ENCODE data around the gene FRS2. TPM values are rescaled to one million over a fixed set of nuclear protein-coding genes. Genes with fewer than 3 reads are reported as not detected.
"Not testable (repeated sequence)": the region's sequence is repeated elsewhere in the genome, so short reads cannot be mapped to it uniquely, and the experiment has no call there.

FRS2 gene
- total and polyA plus RNA-seq, 10 donors: 3.4 to 51.7 (median 26.5) TPM

DNA sequence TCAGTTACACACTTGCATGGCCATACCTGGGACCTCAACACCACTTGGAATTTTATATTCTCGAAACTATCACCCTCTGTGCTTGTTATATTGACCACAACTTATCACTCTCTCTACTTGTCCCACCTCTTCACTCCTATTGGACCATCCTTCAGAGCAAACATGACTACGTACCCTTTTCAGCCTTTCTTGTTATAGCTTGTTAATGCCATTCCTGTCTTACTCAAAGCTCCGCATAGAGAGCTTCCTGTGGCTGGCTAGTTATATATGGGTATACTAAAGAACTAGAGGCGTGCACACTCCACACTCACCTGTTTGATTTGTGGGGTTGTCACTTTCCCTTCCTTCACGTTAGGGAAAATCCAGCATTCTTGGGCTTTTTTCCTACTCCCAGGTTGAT, 26.3 kb upstream of the FRS2 start:
- no peaks in the 10 kb centered on the region for H3K36me3 ChIP-seq
- TF ChIP-seq POLR2AphosphoS5 (IDR thresholded peaks at IDR 0.05) (no peak), POLR2A (IDR thresholded peaks at IDR 0.05) (no peak)
- TF ChIP-seq, protein P1, sequence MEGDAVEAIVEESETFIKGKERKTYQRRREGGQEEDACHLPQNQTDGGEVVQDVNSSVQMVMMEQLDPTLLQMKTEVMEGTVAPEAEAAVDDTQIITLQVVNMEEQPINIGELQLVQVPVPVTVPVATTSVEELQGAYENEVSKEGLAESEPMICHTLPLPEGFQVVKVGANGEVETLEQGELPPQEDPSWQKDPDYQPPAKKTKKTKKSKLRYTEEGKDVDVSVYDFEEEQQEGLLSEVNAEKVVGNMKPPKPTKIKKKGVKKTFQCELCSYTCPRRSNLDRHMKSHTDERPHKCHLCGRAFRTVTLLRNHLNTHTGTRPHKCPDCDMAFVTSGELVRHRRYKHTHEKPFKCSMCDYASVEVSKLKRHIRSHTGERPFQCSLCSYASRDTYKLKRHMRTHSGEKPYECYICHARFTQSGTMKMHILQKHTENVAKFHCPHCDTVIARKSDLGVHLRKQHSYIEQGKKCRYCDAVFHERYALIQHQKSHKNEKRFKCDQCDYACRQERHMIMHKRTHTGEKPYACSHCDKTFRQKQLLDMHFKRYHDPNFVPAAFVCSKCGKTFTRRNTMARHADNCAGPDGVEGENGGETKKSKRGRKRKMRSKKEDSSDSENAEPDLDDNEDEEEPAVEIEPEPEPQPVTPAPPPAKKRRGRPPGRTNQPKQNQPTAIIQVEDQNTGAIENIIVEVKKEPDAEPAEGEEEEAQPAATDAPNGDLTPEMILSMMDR (IDR thresholded peaks at IDR 0.05 in 8 of 11, conservative IDR thresholded peaks at IDR 0.05 in 3 of 11): no peak
- H3K27ac ChIP-seq: no peak overlapping the region
- intact Hi-C loops (cut with DNase I; ENCODE audit: low total_unique reads): no loop called here
- no peaks in the 10 kb centered on the region for H3K9me3 ChIP-seq
- whole genome bisulfite sequencing, 5 donors: 81 to 94% (median 89%) methylated on average over 5 of the region's 5 CpGs
- DNase-seq: no peak
- H3K4me3 ChIP-seq: no peak overlapping the region
- no peaks in the 10 kb centered on the region for H3K4me1 ChIP-seq
- H3K27me3 ChIP-seq (replicated peaks in 1 of 7): no peaks in the 10 kb centered on the region

DNA sequence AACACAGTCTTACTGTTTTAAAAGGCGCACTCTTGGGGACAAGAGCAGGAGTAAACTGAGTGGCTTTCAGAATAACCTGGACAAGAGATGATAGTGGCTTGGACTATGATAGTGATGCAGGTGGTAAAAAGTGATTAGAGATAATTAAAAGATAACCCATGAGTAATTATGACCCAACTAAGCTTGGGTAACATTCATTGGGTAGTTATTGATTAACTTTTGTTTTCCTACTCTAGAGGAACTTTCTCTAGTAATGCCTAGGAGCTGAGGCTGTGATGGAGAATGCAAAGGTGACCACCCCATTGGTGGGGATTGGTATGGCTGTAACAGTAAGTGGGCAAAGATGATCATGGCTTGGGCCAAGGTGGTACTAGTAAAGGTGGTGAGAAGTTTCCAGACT, 22.3 kb upstream of the FRS2 start:
- H3K27ac ChIP-seq: no peak overlapping the region
- H3K27me3 ChIP-seq (replicated peaks in 1 of 7): no peaks in the 10 kb centered on the region
- DNase-seq: no peak
- no peaks in the 10 kb centered on the region for H3K4me1 ChIP-seq
- H3K4me3 ChIP-seq: no peak overlapping the region
- intact Hi-C loops (cut with DNase I; ENCODE audit: low total_unique reads): no loop called here
- WGBS, 5 donors: 96 to 100% (median 100%) methylated on average over 1 of the region's 1 CpG
- TF ChIP-seq POLR2AphosphoS5 (IDR thresholded peaks at IDR 0.05) (no peak), POLR2A (IDR thresholded peaks at IDR 0.05) (no peak)
- TF ChIP-seq, protein P1 (IDR thresholded peaks at IDR 0.05 in 8 of 11, conservative IDR thresholded peaks at IDR 0.05 in 3 of 11): no peak
- H3K36me3 ChIP-seq: no peaks in the 10 kb centered on the region
- H3K9me3 ChIP-seq: no peaks in the 10 kb centered on the region

DNA sequence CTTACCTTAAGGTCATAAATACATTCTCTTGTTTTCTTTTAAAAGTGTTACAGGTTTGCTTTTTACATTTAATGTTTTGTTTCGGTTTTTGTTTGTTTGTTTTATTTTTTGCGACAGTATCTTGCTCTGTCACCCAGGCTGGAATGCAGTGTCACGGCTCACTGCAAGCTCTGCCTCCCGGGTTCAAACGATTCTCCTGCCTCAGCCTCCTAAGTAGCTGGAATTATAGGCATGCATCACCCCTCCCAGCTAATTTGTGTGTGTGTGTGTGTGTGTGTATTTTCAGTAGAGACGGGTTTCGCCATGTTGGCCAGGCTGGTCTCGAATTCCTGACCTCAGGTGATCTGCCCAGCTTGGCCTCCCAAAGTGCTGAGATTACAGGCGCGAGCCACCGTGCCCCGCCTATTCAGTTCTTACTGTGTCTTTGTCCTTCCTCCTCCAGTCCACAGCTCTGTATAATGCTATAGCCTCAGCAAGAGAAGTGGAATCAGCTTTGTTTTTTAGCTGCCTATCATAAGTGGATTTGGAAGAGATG, 17.5 kb upstream of the FRS2 start:
- H3K27ac ChIP-seq; intact Hi-C loops (cut with DNase I; ENCODE audit: low total_unique reads); H3K4me1 ChIP-seq; H3K27me3 ChIP-seq (replicated peaks in 1 of 7); H3K9me3 ChIP-seq; H3K36me3 ChIP-seq; H3K4me3 ChIP-seq; DNase-seq: not testable (repeated sequence)
- 89 to 95% (median 93%) methylated on average over 12 of the region's 12 CpGs for WGBS, 5 donors

DNA sequence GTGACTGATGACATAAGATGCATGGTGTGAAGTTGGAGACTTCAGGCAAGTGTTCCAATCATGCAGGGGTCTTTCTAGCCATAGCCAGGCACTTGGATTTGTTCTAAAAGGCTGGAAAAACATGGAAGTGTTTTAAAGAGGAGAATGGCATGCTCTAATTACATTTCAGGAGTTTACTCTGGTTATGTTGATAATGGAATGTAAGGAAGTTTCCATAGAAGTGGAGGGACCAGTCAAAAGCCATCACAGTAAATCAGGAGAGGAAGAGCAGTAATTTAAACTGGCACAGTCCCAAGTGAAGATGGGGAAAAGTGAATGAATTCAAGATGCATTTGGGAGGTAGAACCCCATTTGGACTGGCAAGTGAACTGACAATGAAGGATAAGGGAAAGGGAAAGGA, 13.9 kb upstream of the FRS2 start:
- Histone ChIP-seq H3K9me3 (no peaks in the 10 kb centered on the region), H3K27me3 (replicated peaks in 1 of 7) (no peaks in the 10 kb centered on the region), H3K27ac (no peak overlapping the region), H3K36me3 (no peaks in the 10 kb centered on the region), H3K4me1 (no peaks in the 10 kb centered on the region), H3K4me3 (no peak overlapping the region)
- TF ChIP-seq POLR2A (IDR thresholded peaks at IDR 0.05) (no peak), POLR2AphosphoS5 (IDR thresholded peaks at IDR 0.05) (no peak)
- intact Hi-C loops (cut with DNase I; ENCODE audit: low total_unique reads): no loop called here
- no peak for DNase-seq

DNA sequence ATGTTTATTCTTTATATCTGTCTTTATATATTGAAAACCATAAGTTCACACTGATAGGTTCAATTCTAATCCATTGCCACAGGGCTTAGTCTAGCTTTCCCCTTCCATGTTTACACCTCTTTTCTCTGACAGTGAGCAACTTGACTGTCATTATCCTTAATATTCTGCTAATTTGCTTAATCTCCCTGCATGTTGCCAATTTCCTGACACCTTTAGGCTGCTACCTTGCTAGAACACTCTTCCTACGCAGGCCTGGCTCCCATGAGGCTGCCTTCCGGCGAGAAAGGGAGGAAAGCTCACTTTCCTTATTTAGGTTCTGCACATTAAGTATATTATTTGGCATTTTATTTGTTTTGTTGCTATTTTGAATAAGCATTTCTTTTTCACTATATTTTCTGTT, 12.8 kb upstream of the FRS2 start:
- intact Hi-C loops (cut with DNase I; ENCODE audit: low total_unique reads): no loop called here
- no peak for DNase-seq
- Histone ChIP-seq H3K9me3 (no peaks in the 10 kb centered on the region), H3K27ac (no peak overlapping the region), H3K36me3 (no peaks in the 10 kb centered on the region), H3K4me1 (no peaks in the 10 kb centered on the region), H3K4me3 (no peak overlapping the region), H3K27me3 (replicated peaks in 1 of 7) (no peaks in the 10 kb centered on the region)
- 60 to 95% (median 72%) methylated on average over 3 of the region's 3 CpGs for WGBS, 5 donors
- TF ChIP-seq POLR2AphosphoS5 (IDR thresholded peaks at IDR 0.05): no peak
- TF ChIP-seq POLR2A (IDR thresholded peaks at IDR 0.05): no peak
- TF ChIP-seq, protein P1 (IDR thresholded peaks at IDR 0.05 in 8 of 11, conservative IDR thresholded peaks at IDR 0.05 in 3 of 11): no peak

Measured in spleen (tissue), 11 donors.